Endometrium (tissue), 2 donors: ENCODE results near the gene HLA-DQA2.
"Not testable (repeated sequence)": the region's sequence is repeated elsewhere in the genome, so short reads cannot be mapped to it uniquely, and the experiment has no call there.

Experiments
- FAIRE-seq: peaks from 2 replicates; lab custom pipeline; 2012; peaks lifted over from hg19 to GRCh38; lab: Jason Lieb, UNC
- donor health status: control.
- donor health status: control.

Gene HLA-DQA2

DNA sequence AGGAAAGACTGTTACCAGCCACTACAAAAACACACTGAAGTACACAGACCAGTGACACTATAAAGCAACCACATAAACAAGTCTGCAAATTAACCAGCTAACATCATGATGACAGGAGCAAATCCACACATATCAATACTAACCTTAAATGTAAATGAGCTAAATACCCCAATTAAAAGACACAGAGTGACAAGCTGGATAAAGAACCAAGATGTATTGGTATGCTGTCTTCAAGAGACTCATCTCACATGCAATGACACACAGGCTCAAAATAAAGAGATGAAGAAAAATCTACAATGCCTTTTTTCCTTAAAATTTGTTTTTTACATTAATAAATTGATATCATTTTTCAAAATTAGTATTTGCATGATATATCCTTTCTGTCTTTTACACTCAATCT, 41.7 kb downstream of the HLA-DQA2 start:
- not testable (repeated sequence) for FAIRE-seq

DNA sequence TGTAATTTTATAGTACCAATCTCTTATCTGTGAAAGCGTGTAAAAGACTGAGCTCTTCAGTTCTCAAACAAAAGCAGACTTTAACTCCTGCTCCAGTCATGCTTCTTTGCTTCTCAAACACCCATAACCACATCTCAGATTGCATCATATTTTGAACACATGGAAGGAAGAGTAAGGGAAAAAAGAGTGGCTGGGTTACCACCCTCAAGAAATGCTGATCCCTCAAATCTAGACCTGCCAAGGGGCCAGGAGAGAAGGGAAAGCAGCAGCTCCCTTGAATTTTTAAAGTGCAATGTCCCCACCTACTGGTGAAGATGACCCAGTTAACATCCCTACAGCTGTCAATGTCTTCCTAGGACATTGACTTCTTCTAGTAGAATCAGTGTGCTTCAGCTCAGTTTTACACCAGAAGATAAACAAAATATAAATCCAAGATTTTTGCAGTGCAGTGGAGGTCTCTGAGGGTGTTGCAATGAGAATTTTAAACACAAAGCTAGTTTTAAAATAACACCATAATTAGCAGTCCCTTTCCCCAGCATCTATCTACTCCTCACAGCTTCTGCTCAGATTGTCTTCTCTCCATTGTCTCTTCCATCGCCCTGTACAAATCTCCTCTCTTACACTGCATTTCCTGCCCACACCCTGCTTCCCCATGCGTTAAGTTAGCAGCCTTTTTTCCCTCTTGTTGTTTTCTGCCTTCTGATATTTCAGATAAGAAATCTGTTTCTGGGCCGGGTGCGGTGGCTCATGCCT, 44.8 kb downstream of the HLA-DQA2 start:
- FAIRE-seq: no peak

DNA sequence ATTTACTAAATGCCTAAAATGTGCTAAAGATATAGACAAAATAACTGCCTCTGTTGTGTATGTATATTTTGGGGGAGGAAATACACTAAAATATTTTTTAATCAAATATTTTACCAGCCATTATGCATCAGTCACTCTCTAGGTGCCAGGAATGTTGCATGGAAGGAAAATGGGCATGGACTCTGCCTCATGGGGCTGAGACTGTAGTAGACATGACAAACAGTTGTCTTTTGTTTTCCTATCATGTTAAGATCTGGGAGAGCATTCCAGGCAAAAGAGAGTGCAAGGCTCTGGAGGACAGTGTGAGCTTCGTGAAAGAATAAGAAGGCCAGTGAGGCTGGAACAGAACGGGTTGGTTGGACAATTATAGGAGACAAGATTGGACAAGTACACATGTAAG, 49.1 kb downstream of the HLA-DQA2 start:
- no peak for FAIRE-seq

DNA sequence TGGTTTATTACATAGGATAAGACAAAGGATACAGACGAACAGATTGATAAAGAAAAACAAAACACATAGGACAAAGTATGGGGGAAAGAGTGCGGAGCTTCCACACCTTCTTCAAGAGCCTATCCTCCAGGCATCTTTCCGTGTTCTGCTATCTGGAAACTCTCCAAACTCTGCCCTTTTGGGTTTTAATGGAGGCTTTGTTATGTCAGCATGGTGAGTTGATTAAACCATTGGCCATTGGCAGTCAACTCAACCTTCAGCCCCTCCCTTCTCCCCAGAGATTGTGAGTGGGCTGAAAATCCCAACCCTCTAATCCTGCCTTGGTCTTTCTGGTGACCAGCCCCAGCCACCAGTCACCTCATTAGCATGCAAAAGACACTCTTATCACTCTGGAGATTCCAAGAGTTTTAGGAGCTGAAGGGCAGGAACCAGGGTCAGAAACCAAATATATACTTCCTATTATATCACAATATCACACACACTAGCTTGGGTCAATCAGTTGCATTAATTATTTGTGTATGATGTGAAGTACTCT, 51.8 kb downstream of the HLA-DQA2 start:
- FAIRE-seq: no peak

DNA sequence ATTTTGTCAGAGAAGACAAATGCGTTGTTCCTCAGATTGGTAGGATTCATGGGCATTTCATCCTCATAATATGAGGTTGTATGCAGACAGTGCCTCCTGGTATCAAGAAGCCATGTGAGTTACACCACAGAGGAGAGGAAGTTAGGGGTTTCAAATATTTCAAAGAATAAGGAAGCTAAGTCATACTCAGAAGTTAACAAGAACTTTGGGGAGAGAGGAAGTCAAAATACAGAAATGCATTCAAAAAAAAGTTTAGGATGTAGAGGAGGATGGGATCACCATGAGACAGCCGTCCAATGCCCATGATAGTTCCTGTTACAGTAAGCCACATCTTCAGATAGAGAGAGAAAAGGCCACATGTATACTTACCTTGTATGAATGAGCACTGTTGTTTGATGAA, 53.3 kb downstream of the HLA-DQA2 start:
- no peak for FAIRE-seq
